Nephron progenitor cell (in vitro differentiated cells): Measurements from ENCODE around the gene UNK.
A peak's percentile ranks its signal among the peaks of the same experiment; 100 is the strongest.

Source experiments
- DNase-seq: peaks from one replicate; pipeline ENCODE4 v3.0.0; 2021
- H3K27ac Mint-ChIP-seq: 2 replicates; pipeline ENCODE4 v1.8.0; 2021; ENCODE audit warnings: mild to moderate bottlenecking, moderate library complexity, mixed read lengths
- H3K27me3 Mint-ChIP-seq: 2 replicates; pipeline ENCODE4 v1.8.0; 2021; ENCODE audit warnings: mild to moderate bottlenecking, low read depth, mixed read lengths; ENCODE audit not compliant: poor library complexity
- H3K36me3 Mint-ChIP-seq: 2 replicates; pipeline ENCODE4 v1.8.0; 2021; ENCODE audit warnings: low read depth, mixed read lengths
- H3K4me1 Mint-ChIP-seq: 2 replicates; pipeline ENCODE4 v1.8.0; 2021; ENCODE audit warnings: mixed read lengths
- H3K4me3 Mint-ChIP-seq: 2 replicates; pipeline ENCODE4 v1.8.0; 2021; ENCODE audit warnings: mild to moderate bottlenecking, moderate library complexity, mixed read lengths
- H3K9me3 Mint-ChIP-seq: 2 replicates; pipeline ENCODE4 v1.8.0; 2021; ENCODE audit warnings: mild to moderate bottlenecking, moderate library complexity, mixed read lengths
- CTCF ChIP-seq: fragments of 200-600 bp; sonication (generic); IDR thresholded peaks from 2 replicates; pipeline ENCODE4 v1.5.0; 2021; ENCODE audit warnings: antibody characterized with exemption

Gene UNK

GRCh38 chr17:75763613-75764416 is 20.8 kb upstream of the UNK start:
- Mint-ChIP-seq H3K4me3 (peak overlapping the region; percentile 76), H3K36me3 (no peaks in the 10 kb centered on the region), H3K4me1 (peaks cover 17% of the 10 kb centered on the region), H3K27me3 (peaks cover 10% of the 10 kb centered on the region), H3K27ac (no peak overlapping the region), H3K9me3 (no peaks in the 10 kb centered on the region)
- DNase-seq, result no peak
- no peak for TF ChIP-seq CTCF

GRCh38 chr17:75764417-75764710 is 20.2 kb upstream of the UNK start:
- Mint-ChIP-seq H3K27me3 (peaks cover 10% of the 10 kb centered on the region), H3K36me3 (no peaks in the 10 kb centered on the region), H3K4me1 (peaks cover 12% of the 10 kb centered on the region), H3K27ac (no peak overlapping the region), H3K4me3 (peak overlapping the region; percentile 76), H3K9me3 (no peaks in the 10 kb centered on the region)
- peak; percentile 16 for TF ChIP-seq CTCF
- no peak for DNase-seq

GRCh38 chr17:75764711-75765421 is 19.7 kb upstream of the UNK start, which contains the start of gene GALK1:
Gene GALK1, minus strand, starts transcription at chr17:75765192. Its CDS starts 56 bp downstream, at chr17:75765136.
- Mint-ChIP-seq H3K4me1 (peaks cover 9% of the 10 kb centered on the region), H3K4me3 (peak within 1 kb of the TSS; percentile 76), H3K27me3 (peaks cover 14% of the 10 kb centered on the region), H3K36me3 (no peaks in the 10 kb centered on the region), H3K27ac (no peak within 1 kb of the TSS), H3K9me3 (no peaks in the 10 kb centered on the region)
- peak; percentile 80 for DNase-seq
- no peak for TF ChIP-seq CTCF

DNA sequence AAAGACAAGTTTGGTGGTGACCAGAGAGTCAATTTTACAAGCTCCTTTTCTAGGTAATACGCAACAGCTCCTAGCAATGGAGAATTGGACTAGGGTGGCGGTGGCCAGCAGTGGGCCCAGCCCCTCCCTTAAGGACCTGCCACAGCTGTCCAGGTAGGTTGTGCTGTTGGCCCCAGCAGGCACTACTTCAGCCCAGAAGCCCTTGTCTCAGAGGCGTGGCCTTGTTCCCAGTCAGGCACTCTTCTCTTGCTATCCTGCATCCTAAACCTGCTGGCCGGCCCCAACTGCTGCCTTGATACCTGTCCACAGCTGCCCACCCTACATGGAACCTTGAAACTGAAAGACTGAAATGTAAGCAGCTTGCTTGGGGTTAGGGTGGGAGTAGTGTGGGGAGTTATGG is 18.6 kb upstream of the UNK start:
- no peak for DNase-seq
- H3K4me1 Mint-ChIP-seq, result peaks cover 9% of the 10 kb centered on the region
- H3K27ac Mint-ChIP-seq, result no peak overlapping the region
- H3K27me3 Mint-ChIP-seq, result peaks cover 14% of the 10 kb centered on the region
- no peaks in the 10 kb centered on the region for H3K9me3 Mint-ChIP-seq
- no peaks in the 10 kb centered on the region for H3K36me3 Mint-ChIP-seq
- H3K4me3 Mint-ChIP-seq, result peak overlapping the region; percentile 30
- TF ChIP-seq CTCF, result no peak

DNA sequence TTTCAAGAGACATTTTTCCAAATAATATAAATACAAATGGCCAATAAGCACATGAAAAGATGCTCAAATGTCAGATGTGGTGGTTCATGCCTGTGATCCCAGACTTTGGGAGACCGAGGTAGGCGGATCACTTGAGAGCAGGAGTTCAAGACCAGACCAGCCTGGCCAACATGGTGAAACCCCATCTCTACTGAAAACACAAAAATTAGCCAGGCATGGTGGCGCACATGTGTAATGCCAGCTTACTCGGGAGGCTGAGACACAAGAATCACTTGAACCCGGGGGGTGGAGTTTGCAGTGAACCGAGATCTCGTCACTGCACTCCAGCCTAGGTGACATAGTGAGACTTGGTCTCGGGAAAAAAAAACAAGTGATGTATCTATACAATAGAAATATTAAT is 16.7 kb upstream of the UNK start:
- Mint-ChIP-seq H3K27ac (no peak overlapping the region), H3K9me3 (no peaks in the 10 kb centered on the region), H3K36me3 (no peaks in the 10 kb centered on the region), H3K27me3 (peaks cover 14% of the 10 kb centered on the region), H3K4me1 (peaks cover 22% of the 10 kb centered on the region), H3K4me3 (no peak overlapping the region)
- no peak for TF ChIP-seq CTCF
- DNase-seq, result no peak
